ENCODE data around the gene CYTH1.

DNA sequence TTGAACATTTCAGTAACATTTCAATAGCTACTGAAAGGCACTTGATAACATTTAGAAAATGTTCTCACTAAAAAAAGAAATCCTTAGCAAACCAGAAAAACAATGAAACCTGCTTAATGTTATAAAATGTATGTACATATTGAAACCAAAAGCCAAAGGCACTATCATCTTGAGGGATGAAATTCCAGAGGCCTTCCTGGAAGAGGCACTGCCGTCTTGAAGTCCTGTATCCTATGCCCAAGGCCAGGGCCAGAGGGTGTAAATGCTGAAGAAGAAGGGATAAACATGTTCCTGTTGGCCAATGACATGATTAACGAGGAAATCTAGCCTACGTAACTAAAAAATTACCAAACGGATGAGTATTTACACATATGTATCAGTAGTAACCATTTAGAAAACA lies 147.9 kb downstream of the CYTH1 start:
- TF ChIP-seq, protein P1, sequence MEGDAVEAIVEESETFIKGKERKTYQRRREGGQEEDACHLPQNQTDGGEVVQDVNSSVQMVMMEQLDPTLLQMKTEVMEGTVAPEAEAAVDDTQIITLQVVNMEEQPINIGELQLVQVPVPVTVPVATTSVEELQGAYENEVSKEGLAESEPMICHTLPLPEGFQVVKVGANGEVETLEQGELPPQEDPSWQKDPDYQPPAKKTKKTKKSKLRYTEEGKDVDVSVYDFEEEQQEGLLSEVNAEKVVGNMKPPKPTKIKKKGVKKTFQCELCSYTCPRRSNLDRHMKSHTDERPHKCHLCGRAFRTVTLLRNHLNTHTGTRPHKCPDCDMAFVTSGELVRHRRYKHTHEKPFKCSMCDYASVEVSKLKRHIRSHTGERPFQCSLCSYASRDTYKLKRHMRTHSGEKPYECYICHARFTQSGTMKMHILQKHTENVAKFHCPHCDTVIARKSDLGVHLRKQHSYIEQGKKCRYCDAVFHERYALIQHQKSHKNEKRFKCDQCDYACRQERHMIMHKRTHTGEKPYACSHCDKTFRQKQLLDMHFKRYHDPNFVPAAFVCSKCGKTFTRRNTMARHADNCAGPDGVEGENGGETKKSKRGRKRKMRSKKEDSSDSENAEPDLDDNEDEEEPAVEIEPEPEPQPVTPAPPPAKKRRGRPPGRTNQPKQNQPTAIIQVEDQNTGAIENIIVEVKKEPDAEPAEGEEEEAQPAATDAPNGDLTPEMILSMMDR (IDR thresholded peaks at IDR 0.05): no peak
- no peak for TF ChIP-seq POLR2A (IDR thresholded peaks at IDR 0.05)
- no peak for TF ChIP-seq EP300 (IDR thresholded peaks at IDR 0.05)

Measured in upper lobe of left lung (tissue), 4 donors.